SHP77 treated with DMSO at 0.1 percent for 48 hours (cell line): ENCODE results near the gene LGMN.
"Not testable (repeated sequence)": the region's sequence is repeated elsewhere in the genome, so short reads cannot be mapped to it uniquely, and the experiment has no call there.

Experiments
- DNase-seq: peaks from one replicate; lab custom pipeline; 2025; lab: John Stamatoyannopoulos, UW

Gene LGMN

DNA sequence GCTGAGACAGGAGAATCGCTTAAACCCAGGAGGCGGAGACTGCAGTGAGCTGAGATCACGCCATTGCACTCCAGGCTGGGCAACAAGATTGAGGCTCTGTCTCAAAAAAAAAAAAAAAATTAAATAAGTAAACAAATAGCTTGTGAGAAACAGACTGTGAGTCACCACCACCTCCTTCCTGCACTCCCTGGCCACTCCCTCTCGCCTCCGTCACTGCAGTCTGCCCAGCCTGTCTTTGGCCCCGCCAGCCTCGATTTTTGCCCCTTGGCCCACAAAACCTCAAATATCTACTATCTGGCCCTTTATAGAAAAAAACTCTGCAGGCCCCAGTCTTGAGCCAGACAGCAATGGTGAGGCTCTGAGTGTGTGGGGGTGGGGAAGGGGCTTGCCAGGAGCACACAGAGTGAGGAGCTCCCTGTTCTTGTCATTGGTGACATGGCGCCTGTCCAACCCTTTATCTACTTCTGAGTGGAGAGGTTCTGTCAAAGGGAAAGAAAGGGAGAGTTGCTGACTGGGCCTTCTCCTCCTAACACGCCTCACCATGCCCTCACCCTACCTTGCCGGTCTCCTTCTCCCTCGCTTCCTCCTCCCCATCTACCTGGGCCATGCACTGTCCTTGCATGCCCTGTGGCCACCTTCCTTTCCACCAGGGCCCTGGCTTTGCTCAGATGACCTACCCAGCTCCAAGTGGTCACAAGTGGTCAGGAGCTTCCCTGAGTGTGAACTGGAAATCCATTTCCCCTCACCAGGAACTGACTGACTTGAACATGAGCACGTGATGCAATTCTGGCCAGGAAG lies 22.1 kb downstream of the LGMN start:
- no peak for DNase-seq

DNA sequence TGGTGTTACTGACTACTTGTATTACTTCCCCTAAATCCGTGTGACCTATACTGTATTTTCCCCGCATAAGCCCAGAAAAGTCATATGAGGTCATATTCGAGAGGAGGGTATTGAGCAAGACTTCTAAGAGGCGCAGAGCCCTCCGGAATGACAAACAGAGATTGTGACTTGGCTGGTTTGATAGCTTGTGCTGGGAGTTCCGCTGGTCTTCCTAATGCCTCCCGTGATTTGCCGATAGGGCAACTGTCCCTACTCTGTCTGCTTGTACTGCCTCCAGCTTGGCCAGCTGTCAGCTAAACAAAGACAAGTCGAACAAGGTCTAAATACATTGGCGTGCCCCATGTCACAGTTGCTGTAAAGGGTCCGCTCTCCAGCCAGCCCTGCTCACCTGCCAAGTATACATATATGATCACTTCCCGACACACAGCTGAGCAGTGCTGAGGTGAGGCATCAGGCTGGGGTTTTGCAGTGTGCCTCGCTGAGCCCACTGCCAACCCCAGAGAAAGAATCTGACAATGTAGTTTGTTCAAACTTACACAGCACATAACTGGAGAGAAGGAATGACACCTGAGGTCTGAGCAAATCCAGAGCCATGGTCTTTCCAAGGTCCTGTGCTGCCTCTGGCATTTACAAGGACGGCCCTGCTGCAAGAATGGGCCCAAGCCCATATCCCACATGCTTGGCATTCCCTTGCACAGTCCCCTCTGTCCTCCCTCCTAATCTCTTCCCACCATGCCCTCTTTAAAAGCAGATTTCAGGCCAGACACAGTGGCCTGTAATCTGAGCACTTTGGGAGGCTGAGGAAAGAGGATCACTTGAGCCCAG lies 23.7 kb downstream of the LGMN start:
- no peak for DNase-seq

DNA sequence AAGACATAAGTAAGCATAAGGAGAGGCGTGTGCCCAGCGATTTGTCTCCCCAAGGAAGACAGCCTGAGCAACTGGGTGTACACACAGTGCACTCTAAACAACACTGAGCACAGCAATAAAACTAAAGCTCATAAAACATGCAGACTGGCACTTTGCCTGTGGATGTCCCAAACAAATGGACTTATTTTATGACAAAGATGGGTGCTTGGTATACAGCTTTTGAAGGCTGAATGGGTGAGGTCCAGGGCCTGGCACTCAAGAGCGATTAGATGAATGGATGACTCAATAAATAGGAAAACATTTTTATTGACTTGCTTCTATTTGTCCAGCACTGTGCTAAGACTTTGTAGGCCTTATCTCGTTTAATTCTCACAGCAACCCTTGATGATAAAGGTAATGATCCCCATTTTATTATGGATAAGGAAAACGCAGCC lies 28.5 kb downstream of the LGMN start:
- no peak for DNase-seq

DNA sequence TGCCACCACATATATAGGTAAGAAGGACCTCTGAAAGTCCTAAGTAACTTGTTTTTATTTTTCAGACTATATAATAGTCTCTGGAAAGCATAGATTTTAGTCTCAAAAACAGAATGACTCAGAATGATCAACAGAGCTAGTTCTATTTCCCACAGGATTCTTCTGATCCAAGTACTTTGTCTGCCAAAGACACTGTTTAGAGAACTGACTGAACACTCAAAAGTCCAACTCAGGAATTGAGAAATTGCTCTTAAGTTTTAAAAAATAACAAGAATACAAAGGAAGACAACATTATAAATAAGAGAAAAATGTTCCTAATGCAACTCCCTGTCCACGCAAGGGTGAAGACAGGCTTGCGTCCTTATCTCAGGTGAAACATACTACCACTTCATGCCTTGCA lies 29.0 kb downstream of the LGMN start:
- no peak for DNase-seq

DNA sequence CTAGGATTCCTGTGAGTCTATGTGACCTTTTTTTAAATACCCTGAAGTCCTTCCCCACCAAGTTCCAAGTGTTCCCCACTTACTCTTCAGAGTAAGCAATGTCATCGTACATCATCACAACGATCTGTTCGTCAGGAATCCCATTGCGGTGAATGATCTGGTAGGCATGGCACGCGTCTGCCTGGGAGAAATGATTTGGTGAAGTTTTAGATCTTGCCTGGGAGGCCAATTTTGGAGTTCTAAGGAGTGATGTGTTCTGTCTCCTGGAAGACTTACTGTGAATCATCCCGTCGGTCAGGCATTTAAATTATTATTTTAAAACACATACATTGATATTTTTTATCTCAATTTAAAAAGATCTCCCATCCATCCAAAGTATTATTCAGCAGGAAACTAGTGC lies 29.8 kb downstream of the LGMN start:
- no peak for DNase-seq

DNA sequence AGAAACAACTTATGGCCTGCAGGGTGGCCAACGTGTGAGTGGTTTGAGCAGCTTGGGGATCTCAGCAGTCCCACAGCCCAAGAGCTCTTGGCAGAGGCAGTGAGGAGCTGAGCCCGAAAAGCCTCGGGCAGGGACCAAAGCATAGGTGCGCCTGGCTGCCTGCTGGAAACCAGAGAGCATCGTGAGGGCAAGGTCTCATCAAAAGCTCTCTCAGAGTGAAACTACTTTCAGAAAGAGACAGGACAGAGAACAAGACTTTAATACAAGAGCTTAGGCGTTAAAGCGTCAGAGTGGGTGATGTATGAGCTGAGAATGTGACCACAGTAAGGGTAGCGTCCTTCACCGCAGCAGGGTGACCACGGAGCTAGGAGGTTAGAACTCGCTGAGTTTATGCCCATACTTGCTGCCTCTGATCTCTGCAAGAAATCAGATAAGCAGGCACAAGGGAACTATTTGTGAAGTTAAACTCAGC lies 30.8 kb downstream of the LGMN start:
- DNase-seq = no peak

DNA sequence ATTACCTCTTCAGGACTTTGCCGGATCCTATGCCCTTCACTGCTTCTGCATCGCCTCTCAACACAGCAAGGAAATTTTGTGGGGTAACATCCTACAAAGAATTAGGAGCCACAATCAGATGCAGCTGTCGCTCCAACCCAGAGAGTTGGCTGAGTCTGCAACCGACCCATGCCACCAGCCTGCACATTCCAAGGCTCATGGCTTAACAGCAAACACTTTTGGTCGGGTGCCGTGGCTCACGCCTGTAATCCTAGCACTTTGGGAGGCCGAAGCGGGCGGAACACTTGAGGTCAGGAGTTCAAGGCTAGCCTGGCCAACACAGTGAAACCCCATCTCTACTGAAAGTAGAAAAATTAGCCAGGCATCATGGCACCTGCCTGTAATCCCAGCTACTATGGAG lies 32.3 kb downstream of the LGMN start:
- DNase-seq = no peak

DNA sequence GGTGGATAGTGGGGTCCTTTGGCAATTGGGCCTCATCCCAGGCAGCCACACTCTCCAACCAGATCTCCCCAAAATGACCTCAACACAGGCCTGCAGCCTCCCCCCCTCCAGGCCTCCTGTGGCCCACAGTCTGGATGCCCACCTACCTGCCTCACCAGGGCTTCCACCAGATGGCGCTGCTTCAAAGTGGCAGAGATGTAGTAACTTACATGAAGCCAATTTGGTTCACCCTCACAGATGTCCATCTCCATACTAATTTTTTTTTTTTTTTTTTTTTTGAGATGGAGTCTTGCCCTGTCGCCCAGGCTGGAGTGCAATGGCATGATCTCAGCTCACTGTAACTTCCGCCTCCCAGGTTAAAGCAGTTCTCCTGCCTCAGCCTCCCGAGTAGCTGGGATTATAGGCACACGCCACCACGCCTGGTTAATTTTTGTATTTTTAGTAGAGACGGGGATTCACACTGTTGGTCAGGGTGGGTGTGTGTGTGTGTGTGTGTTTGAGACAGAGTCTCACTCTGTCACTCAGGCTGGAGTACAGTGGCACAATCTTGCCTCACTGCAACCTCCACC lies 33.6 kb downstream of the LGMN start:
- DNase-seq = not testable (repeated sequence)

DNA sequence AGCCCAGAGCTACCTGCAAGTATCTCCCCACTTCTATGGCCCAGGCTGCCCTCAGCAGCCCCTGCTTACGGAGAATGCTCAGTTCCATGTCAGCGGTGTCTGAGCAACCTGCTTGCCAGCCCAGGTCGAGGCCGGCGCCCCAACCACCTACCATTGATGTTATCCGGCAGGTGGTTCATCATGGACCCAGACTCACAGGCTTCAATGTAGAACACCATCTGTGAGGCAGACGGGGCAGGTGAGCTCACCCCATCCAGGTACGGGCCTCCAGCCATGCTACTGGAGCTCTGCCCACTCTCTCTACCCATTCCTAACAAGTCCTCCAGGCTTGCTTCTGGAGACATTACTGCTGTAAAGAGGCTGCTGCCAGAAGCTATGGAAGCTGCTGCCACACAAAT lies 35.8 kb downstream of the LGMN start:
- DNase-seq = no peak

DNA sequence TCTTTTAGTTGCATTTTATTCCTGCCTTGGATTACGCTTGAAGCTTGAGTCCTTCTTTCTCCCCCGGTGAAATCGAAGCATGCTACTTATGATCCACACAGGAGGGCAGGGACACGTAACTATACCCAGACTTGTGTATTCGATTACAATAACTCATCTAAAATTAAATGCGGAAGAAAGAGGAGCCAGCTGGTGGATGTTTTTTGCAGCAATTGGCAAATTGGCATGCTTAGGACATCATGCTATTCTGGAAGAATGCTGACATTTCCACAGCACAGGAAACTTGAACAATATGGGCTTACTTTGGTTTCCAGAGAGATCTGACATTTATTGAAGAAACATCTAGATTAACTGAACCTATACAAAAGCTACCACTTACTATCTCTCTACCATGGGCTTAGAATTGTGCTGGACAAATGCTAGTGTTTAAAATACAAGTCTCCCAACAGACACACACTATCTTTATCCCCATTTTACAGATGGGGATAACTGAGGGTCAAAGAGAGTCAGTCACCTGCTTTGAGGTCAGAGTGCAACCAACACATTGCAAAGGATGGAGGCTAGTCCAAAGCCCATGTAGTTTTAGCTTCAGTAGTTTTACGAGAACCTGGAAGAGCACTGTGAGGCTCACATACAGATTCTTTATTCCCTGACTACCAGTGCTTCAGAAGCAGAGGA lies 36.3 kb downstream of the LGMN start:
- no peak for DNase-seq

DNA sequence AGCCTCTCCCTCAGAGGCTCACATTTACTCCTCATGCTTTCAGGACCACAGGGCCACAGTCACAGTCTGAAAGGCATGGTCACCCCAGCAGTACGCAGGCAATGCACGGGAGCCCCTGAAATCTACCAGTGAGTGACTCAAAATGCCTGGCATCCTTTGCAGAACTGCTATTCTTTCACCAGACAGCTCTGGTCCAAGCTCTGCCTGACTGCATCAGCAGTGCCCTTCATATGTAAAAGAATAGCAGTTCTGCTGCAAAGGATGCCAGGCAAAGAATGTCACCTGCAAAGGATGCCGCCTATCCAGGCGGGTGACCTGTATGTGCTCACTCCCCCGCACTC lies 38.5 kb downstream of the LGMN start:
- no peak for DNase-seq

DNA sequence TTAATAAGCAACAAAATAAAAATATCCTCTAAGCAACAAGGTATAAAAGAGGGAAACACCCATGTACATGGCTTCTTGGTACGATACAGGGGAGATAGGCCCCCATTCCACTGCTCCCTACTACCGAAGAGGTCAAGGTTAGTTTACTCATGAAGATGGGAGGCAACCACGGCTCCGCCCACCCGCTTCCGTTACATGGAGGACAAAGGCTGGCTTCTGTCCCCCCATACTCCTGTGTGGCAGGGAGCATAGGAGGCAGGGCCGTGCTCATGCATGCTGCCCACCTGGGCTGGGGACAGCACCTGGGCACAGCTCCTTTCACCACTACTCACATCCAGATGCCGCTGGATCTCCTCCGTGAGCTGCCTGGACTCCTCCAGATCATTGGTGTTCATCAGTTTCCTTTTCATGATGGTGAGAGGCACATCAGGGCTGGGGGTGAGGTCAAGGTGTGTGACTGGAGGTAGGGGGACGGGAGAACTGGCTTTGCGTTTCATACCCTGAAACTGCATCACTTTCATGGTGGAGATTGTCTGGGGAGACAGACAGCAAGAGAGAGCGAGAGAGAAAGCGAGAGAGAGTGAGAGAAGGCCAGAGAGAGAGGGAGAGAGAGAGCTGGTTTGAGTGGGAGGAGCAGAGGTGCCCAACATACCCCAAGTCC lies 39.0 kb downstream of the LGMN start:
- no peak for DNase-seq

DNA sequence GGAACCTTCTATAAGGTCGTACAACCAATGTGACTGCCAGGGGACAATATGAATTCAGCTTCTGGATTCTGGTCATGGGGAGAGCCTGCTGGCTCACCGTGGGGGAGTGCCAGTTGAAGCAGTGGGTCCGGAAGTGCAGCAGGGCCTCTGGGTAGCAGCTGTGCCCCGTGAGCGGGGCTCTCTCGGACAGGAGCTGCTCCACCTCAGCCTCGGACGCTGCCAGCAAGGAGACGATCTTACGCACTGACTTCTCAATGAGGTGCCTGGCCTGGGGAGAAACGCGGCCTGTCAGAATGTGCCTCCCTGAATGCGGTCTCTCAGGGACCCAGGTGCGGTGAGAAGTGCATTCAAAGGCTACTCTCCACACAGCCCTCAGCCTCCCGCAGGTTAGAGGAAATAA lies 42.0 kb downstream of the LGMN start:
- DNase-seq = no peak

DNA sequence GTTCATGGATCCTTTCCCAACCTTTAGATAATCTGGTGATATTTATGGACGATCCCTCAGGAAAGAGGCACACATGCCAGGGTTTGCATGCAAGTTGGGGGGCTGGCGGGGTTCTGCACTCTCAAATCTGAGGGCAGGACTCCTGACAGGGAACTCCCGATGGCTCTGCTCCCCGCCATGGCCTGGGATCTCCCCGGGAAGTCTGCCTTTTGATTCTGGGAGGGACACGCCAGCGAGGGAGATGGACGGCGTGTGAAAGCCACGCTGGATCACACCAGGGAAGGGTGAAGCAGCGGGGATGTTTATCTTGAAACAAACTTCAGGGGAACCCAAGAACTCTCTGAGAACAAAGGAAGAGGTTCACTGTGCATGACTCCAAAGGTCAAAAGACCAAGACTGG lies 43.6 kb downstream of the LGMN start:
- no peak for DNase-seq

DNA sequence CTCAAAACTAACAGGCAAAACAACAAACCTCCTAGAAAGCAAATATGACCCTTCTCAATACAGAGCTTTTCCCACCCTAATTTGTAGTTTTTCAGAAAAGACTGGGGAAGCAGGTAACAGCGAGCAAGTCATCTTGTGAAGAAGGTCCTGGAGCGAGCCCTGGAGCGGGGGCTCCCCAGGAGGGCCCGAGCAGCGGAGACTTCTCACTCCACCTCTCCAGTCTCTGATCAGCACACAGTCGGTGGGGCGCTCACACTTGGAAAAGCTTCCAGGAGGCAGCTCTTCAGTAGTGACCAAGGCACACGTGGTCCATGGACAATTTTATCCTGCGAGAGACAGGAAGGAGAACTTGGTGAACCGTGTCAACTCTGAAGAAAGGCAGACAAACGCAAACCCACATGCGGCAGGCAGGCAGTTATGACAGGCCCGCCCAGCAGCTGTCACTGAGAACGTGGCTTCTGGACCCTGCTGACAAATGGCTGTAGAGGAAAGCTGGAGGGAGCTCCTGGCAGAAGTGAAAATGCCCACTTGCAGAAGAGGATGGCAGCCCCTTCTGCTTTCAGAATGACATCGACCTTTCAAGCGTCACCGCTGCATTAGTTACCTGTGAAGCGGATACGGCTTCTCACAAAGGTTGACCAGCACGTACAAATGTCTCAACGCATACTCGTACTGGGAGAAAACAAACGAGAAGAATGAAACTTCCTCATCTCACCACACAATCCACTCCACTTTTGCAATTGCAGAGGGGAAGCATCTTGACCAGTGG lies 44.2 kb downstream of the LGMN start:
- no peak for DNase-seq

DNA sequence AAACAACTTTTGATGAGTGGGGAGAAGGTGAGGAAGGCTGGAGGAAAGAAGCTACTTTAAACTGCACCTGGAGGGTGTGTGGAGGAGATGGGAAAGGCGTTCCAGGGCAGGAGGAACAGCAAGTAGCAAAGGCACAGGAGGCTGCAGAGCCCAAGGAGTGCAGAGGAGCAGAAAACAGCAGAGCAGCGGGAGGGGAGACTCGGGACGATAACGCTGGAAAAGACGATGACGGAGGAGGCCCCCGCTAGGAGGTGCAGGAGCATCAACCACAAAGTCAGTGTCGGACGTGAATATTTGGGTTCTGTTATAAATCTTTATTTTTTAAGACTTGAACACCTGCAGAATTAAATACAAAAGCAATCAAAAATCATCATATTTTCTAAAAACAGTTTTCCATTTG lies 44.9 kb downstream of the LGMN start:
- DNase-seq = no peak

DNA sequence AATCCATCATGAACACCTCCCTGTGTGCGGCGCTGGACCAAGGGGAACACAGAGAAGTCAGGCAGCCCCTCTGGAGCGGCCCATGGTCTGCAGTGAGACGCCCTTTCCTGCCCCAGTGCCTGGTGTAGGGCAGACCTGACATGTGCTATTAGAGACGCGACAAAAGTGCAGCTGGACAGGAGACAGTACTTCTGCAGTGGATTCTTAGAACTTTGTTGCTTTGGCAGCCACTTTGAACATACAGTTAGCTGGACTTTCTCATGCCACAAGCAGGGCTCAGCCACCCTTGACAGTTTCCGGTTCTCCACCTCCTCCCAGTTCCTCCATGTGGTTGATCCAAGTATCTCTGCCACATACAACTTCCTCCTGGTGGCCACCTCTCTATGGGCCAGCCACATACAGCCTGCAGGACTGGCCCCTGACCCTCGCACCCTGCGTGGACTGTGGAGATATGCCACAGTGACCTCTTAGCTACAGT lies 45.9 kb downstream of the LGMN start:
- no peak for DNase-seq

DNA sequence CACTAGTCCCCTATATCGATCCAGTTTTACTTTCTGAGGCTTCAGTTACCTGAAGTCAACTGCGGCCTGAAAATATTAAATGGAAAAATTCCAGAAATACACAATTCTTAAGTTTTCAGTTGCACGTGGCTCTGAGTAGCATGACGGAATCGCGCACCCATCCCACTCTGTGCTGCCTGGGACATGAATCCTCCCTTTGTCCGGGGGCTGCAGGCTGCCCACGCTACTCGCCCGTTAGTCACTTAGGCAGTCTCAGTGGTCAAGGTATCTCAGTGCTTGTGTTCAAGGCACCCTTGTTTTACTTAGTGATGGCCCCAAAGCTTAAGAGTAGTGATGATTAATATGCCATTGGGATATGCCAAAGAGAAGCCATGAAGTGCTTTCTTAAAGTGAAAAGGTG lies 46.6 kb downstream of the LGMN start:
- no peak for DNase-seq

DNA sequence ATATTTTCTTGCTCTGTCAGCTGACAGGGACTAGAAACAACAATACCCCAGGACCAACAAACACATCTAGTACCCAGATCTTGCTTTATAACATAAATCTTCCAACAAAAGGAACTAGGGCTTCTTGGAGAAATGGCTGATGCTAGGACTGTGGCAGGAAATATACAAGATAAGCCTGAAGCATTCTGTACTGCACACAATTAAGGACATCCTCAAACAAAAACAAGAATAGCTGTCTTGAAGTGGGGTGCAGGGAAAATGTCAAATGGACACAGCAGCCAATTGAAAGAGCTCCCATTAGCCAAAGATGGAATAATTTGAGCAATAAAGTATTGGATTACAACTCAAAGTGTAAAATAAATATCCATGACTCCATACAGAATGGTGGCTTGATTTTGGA lies 50.0 kb downstream of the LGMN start:
- no peak for DNase-seq

DNA sequence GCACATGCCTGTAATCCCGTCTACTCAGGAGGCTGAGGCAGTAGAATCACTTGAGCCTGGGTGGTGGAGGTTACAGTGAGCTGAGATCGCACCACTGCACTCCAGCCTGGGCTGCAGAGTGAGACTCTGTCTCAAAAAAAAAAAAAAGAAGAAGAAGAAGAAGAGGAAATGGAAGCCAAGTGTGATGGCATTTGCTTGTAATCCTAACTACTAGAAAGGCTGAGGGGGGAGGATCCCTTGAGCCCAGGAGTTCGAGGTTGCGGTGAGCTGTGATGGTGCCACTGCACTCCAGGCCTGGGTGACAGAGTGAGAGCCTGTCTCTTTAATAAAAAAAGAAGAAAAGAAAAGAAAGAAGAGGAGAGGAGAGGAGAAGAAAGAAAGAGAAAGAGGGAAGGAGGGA lies 52.1 kb downstream of the LGMN start:
- no peak for DNase-seq

DNA sequence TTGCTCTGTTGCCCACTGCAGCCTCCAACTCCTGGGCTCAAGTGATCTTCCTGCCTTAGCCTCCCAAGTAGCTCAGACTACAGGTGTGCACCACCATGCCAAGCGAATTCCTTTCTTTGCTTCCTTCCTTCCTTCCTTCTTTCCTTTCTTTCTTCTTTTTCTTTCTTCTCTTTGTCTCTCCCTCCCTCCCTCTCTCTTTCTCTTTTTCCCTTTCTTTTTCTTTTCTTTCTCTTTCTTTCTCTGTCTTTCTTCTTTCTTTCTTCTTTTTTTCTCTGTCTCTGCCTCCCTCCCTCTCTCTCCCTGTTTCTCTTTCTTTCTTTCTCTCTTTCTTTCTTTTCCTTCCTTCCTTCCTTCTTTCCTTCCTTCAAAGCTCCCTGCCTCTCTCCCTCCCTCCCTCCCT lies 52.9 kb downstream of the LGMN start:
- DNase-seq = no peak
